Type B pancreatic cell (in vitro differentiated cells): ENCODE measurements around the gene MRPS26. TPM values are rescaled to one million over a fixed set of nuclear protein-coding genes. Genes with fewer than 3 reads are reported as not detected.

Experiments
- DNase-seq: peaks from one replicate; pipeline ENCODE4 v3.0.0; 2021; ENCODE audit warnings: mixed read lengths; ENCODE audit not compliant: unreplicated experiment; ENCODE audit errors: extremely low spot score
- H3K27ac Mint-ChIP-seq: 2 replicates; pipeline ENCODE4 v1.8.0; 2021; ENCODE audit warnings: mild to moderate bottlenecking, mixed read lengths
- H3K27me3 Mint-ChIP-seq: 2 replicates; pipeline ENCODE4 v1.8.0; 2021; ENCODE audit warnings: mixed read lengths
- H3K36me3 Mint-ChIP-seq: 2 replicates; pipeline ENCODE4 v1.8.0; 2021; ENCODE audit warnings: mixed read lengths
- H3K4me1 Mint-ChIP-seq: one replicate; pipeline ENCODE4 v1.8.0; 2021; ENCODE audit warnings: mixed read lengths; ENCODE audit not compliant: unreplicated experiment
- H3K4me3 Mint-ChIP-seq: 2 replicates; pipeline ENCODE4 v1.8.0; 2021; ENCODE audit warnings: mild to moderate bottlenecking, mixed read lengths
- H3K9me3 Mint-ChIP-seq: 2 replicates; pipeline ENCODE4 v1.8.0; 2021; ENCODE audit warnings: mixed read lengths
- CTCF ChIP-seq: fragments of 200-600 bp; sonication (generic); conservative IDR thresholded peaks from 2 replicates; pipeline ENCODE4 v1.5.0; 2021; ENCODE audit warnings: antibody characterized with exemption, mild to moderate bottlenecking
- total RNA-seq: library from RNA; stranded (reverse); gene quantifications from 2 replicates; pipeline ENCODE4 v1.2.1, GENCODE V29; 2021; ENCODE audit warnings: low replicate concordance

MRPS26 gene
- total RNA-seq, 1 donor from 2014 or later = 67.3 TPM

DNA sequence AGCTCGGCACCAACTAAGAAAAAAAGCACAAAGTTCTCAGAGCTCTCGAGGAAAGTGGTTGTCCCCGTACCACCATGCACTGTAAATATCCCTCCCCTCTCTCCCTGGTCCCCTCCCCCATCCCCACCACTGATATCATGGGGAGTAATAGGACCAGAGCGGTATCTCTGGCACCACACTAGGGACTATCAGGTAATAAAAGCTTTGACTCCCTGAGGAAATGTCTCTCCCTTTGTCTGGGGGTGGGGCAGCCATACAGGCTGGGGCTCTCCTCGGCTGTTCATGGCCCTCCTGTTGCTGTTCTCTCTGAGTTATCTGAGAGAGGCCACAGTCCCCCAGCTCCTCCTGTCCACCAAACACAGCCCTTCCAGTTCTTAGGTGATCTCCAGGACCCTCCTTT lies 7.4 kb upstream of the MRPS26 start:
- Mint-ChIP-seq H3K4me1 (peaks cover 12% of the 10 kb centered on the region), H3K27ac (no peak overlapping the region), H3K36me3 (peaks cover 18% of the 10 kb centered on the region)

GRCh38 chr20:3039426-3039825 lies 6.4 kb upstream of the MRPS26 start:
- H3K4me3 Mint-ChIP-seq = no peak overlapping the region
- no peak for TF ChIP-seq CTCF
- peaks cover 18% of the 10 kb centered on the region for H3K36me3 Mint-ChIP-seq
- H3K4me1 Mint-ChIP-seq = peaks cover 12% of the 10 kb centered on the region
- peak overlapping the region; percentile 63 for H3K27ac Mint-ChIP-seq
- H3K9me3 Mint-ChIP-seq = no peaks in the 10 kb centered on the region
- DNase-seq = no peak
- H3K27me3 Mint-ChIP-seq = no peaks in the 10 kb centered on the region

More for the DNA sequence above, 7.4 kb upstream of the MRPS26 start:
- Mint-ChIP-seq H3K27me3 (no peaks in the 10 kb centered on the region), H3K9me3 (no peaks in the 10 kb centered on the region), H3K4me3 (no peak overlapping the region)
- no peak for TF ChIP-seq CTCF
- DNase-seq = no peak

- H3K4me3 Mint-ChIP-seq = no peak overlapping the region
- no peaks in the 10 kb centered on the region for H3K9me3 Mint-ChIP-seq
- no peak for DNase-seq
- H3K27me3 Mint-ChIP-seq = no peaks in the 10 kb centered on the region
- peaks cover 12% of the 10 kb centered on the region for H3K36me3 Mint-ChIP-seq
- H3K4me1 Mint-ChIP-seq = peaks cover 12% of the 10 kb centered on the region
- no peak for TF ChIP-seq CTCF
- H3K27ac Mint-ChIP-seq = peak overlapping the region; percentile 63
Observed at GRCh38 chr20:3040086-3040485, 5.8 kb upstream of the MRPS26 start.

DNA sequence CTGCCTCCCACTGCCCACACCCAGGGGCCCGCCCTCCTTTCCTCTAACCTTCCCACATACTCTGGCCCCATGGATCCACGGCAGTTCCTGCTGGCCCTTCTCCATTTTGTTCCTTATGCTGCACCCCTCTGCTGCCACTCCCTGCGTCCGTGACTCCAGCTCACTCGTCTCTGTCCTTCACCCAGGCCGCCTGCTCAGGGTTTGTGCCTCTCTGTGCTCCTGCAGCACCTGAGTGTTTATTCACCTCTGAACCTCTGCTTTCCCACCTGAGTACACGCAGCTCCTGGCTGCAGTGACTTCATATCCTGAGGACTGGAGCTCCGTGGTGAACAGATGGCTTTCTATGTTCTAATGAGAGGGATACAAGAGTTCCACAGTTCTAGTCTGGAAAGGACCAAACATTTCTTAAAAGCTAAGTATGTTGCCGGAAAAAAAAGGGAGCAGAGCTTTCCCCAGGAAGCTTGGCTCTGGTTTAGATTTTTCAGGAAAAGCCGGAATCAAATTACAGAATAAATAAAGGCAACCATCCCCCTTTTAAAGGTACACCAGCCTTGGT lies 3.9 kb upstream of the MRPS26 start:
- Mint-ChIP-seq H3K27ac (peak overlapping the region; percentile 89), H3K4me1 (peaks cover 16% of the 10 kb centered on the region), H3K27me3 (no peaks in the 10 kb centered on the region), H3K36me3 (peaks cover 12% of the 10 kb centered on the region), H3K9me3 (no peaks in the 10 kb centered on the region), H3K4me3 (peak overlapping the region; percentile 76)
- DNase-seq = no peak
- no peak for TF ChIP-seq CTCF

DNA sequence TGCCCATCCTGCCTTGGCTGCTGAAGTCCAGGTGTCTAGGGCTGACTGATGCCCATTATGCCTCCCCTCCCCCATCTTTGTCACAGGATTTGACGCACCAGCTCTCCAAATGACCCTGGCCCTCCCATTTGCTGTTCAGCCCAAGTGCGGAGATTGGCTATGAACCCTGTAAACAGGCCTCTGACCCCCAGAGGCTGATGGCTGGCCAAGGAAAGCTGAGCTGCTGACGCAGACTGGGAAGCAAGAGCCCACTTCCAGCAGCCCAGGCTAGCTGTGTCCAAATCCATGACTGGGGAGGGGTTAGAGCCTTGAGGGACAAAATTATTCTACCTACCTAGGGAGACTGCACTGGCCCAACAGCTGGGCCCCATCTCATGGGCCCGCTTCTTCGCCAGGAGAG lies 3.2 kb upstream of the MRPS26 start:
- Mint-ChIP-seq H3K9me3 (no peaks in the 10 kb centered on the region), H3K4me1 (peaks cover 18% of the 10 kb centered on the region), H3K27ac (peak overlapping the region; percentile 89), H3K4me3 (no peak overlapping the region), H3K36me3 (peaks cover 13% of the 10 kb centered on the region), H3K27me3 (no peaks in the 10 kb centered on the region)
- no peak for DNase-seq
- no peak for TF ChIP-seq CTCF

DNA sequence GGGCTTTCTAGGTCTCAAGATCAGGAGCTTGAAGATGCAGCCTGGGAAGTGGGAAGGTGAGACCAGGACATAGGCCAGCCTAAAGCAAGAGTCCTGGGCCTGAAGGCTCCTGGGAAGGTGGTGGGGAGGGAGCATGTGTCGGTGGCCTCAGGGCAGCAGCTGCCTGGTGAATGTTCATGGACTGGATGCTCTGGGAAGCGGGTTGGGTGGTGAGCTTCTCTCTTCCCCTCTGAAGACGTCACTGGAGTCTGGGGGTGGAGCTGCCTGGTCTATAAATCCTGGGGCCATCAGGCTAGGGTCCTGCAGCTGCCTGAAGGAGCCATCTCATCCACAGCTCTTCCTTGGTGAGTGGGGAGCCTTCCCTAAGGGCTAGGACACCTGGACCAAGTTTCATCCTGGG lies 2.5 kb upstream of the MRPS26 start, which contains the start of gene GNRH2:
Gene GNRH2, plus strand, starts transcription at position 301 of the 400 bp plus-strand sequence. CDS start 793 bp downstream, outside the sequence.
- TF ChIP-seq CTCF = no peak
- Mint-ChIP-seq H3K9me3 (no peaks in the 10 kb centered on the region), H3K27me3 (no peaks in the 10 kb centered on the region), H3K36me3 (peaks cover 14% of the 10 kb centered on the region), H3K27ac (peak within 1 kb of the TSS; percentile 89), H3K4me3 (no peak within 1 kb of the TSS), H3K4me1 (peaks cover 18% of the 10 kb centered on the region)
- DNase-seq = no peak
